Liver (tissue), 9 donors: Measurements from ENCODE around the gene RCL1. TPM values are rescaled to one million over a fixed set of nuclear protein-coding genes. Genes with fewer than 3 reads are reported as not detected.

Experiments used
- DNase-seq: peaks from one replicate; pipeline ENCODE4 v3.0.0-alpha.2; 2017; ENCODE audit warnings: low spot score
- H3K27ac ChIP-seq, 2 donors: one replicate each; pipeline ENCODE4 v1.7.0; 2013; ENCODE audit warnings: inconsistent platforms in 2 of 2, low read length in 2 of 2, control low read depth in 1 of 2, low read depth in 1 of 2, mild to moderate bottlenecking in 1 of 2
- H3K27me3 ChIP-seq, 4 donors: one replicate each; pipeline versions ENCODE4 v1.6.1 to v1.7.0; 2013; ENCODE audit warnings: low read length in 3 of 4, inconsistent platforms in 1 of 4, mild to moderate bottlenecking in 1 of 4, moderate library complexity in 1 of 4; ENCODE audit not compliant: control insufficient read depth in 4 of 4, insufficient read depth in 4 of 4
- H3K36me3 ChIP-seq, 4 donors: one replicate each; pipeline versions ENCODE4 v1.6.1 to v1.7.0; 2013; ENCODE audit warnings: low read length in 3 of 4, mild to moderate bottlenecking in 3 of 4, low read depth in 1 of 4, moderate library complexity in 1 of 4; ENCODE audit not compliant: control insufficient read depth in 4 of 4, insufficient read depth in 3 of 4
- H3K4me1 ChIP-seq, 4 donors: one replicate each; pipeline versions ENCODE4 v1.6.1 to v1.7.0; 2013; ENCODE audit warnings: low read length in 3 of 4, mild to moderate bottlenecking in 3 of 4, moderate library complexity in 1 of 4; ENCODE audit not compliant: control insufficient read depth in 4 of 4, insufficient read depth in 4 of 4
- H3K4me3 ChIP-seq, 3 donors: one replicate each; pipeline versions ENCODE4 v1.6.1 to v1.7.0; 2013; ENCODE audit warnings: low read length in 3 of 3, control low read depth in 1 of 3, low read depth in 1 of 3, mild to moderate bottlenecking in 1 of 3
- H3K9ac ChIP-seq, 2 donors: one replicate each; pipeline ENCODE4 v1.7.0; 2013; ENCODE audit warnings: low read length in 2 of 2, mild to moderate bottlenecking in 2 of 2, moderate library complexity in 2 of 2, control low read depth in 1 of 2, low read depth in 1 of 2
- H3K9me3 ChIP-seq, 4 donors: one replicate each; pipeline versions ENCODE4 v1.6.1 to v1.7.0; 2013; ENCODE audit warnings: low read length in 3 of 4; ENCODE audit not compliant: control insufficient read depth in 4 of 4
- ATF3 ChIP-seq: IDR thresholded peaks from 2 replicates; pipeline ENCODE4 v1.6.1; 2016; ENCODE audit warnings: antibody characterized with exemption
- EGR1 ChIP-seq, 2 donors: IDR thresholded peaks; 2 replicates each; pipeline ENCODE4 v1.6.1; 2016 to 2018; ENCODE audit warnings: antibody characterized with exemption in 2 of 2, low read depth in 2 of 2
- FOXA1 ChIP-seq: IDR thresholded peaks from 2 replicates; pipeline ENCODE4 v1.6.1; 2016; ENCODE audit warnings: antibody characterized with exemption
- GABPA ChIP-seq, 2 donors: IDR thresholded peaks in 1 of 2; conservative IDR thresholded peaks in 1 of 2; 2 replicates each; pipeline ENCODE4 v1.6.1; 2016; ENCODE audit warnings: antibody characterized with exemption in 2 of 2, mild to moderate bottlenecking in 1 of 2, moderate library complexity in 1 of 2
- HNF4A ChIP-seq, 2 donors: conservative IDR thresholded peaks; 2 replicates each; pipeline ENCODE4 v1.6.1; 2016; ENCODE audit warnings: antibody characterized with exemption in 2 of 2, mild to moderate bottlenecking in 2 of 2
- JUND ChIP-seq, 2 donors: IDR thresholded peaks; 2 replicates each; pipeline ENCODE4 v1.6.1; 2016; ENCODE audit warnings: antibody characterized with exemption in 2 of 2
- MAX ChIP-seq: IDR thresholded peaks from 2 replicates; pipeline ENCODE4 v1.6.1; 2016; ENCODE audit warnings: antibody characterized with exemption
- NR2F2 ChIP-seq: IDR thresholded peaks from 2 replicates; pipeline ENCODE4 v1.6.1; 2016; ENCODE audit warnings: antibody characterized with exemption
- RAD21 ChIP-seq, 2 donors: IDR thresholded peaks; 2 replicates each; pipeline ENCODE4 v1.6.1; 2016; ENCODE audit warnings: antibody characterized with exemption in 2 of 2, mild to moderate bottlenecking in 2 of 2
- TAF1 ChIP-seq: conservative IDR thresholded peaks from 2 replicates; pipeline ENCODE4 v1.6.1; 2016; ENCODE audit warnings: antibody characterized with exemption, mild to moderate bottlenecking
- YY1 ChIP-seq: IDR thresholded peaks from 2 replicates; pipeline ENCODE4 v1.6.1; 2016; ENCODE audit warnings: antibody characterized with exemption, mild to moderate bottlenecking
- WGBS: extraction: QIAGEN DNeasy Blood & Tissue Kit; methylation state at CpG from one replicate; pipeline ENCODE4 v1.1.7; 2013; 5-methylcytosine and 5-hydroxymethylcytosine counted together
- polyA plus RNA-seq, 2 donors: library from polyadenylated mRNA; stranded (reverse) in 1 of 2; unstranded in 1 of 2; fragments of 200-250 nt in 1 of 2; fragments of >200 nt in 1 of 2; fragmentation: Nextera tagmentation in 1 of 2; extraction: Ambion mirVana in 1 of 2; gene quantifications; one replicate each; pipeline versions ENCODE4 v1.2.1 to v1.2.3, GENCODE V29; 2013 to 2015
- total RNA-seq, 2 donors: library from RNA; depleted of rRNA; stranded (reverse); fragments of >200 nt; gene quantifications; one replicate each; pipeline ENCODE4 v1.2.3, GENCODE V29; 2014
- TF ChIP-seq, protein P1 (sequence below): fragments of 150-350 bp; IDR thresholded peaks from 2 replicates; pipeline ENCODE4 v1.5.1; 2017; ENCODE audit warnings: improper control_type of control experiment, low read depth, low read length; ENCODE audit not compliant: missing input control
- TF ChIP-seq, protein P2 (sequence below): IDR thresholded peaks from 2 replicates; pipeline ENCODE4 v1.6.1; 2016; ENCODE audit warnings: antibody characterized with exemption, mild to moderate bottlenecking
- donor health status: healthy.
- donor health status: healthy.
- donor health status: healthy.
- donor health status: healthy.
- donor health status: healthy.

Gene RCL1
- total and polyA plus RNA-seq, 4 donors: 52.2 to 121 (median 86.8) TPM

DNA sequence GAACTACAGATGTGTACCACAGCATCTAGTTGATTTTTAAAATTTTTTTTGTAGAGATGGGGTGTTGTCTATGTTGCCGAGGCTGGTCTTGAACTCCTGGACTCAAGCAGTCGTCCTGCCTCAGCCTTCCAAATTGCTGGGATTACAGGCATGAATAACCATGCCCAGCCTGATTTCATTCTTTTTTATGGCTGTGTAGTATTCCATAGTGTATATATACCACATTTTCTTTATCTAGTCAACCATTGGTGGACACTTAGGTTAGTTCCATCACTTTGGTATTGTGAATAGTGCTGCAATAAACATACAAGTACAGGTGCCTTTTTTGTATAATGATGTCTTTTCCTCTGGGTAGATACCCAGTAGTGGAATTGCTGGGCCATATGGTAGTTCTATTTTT is 3.8 kb downstream of the RCL1 start:
- H3K9ac ChIP-seq: no peak overlapping the region
- no peaks in the 10 kb centered on the region for H3K27me3 ChIP-seq
- H3K4me1 ChIP-seq: peaks cover 10 to 33% (median 24%) of the 10 kb centered on the region in 4 donors
- no peaks in the 10 kb centered on the region for H3K36me3 ChIP-seq
- no peak for DNase-seq
- TF ChIP-seq, protein P1, sequence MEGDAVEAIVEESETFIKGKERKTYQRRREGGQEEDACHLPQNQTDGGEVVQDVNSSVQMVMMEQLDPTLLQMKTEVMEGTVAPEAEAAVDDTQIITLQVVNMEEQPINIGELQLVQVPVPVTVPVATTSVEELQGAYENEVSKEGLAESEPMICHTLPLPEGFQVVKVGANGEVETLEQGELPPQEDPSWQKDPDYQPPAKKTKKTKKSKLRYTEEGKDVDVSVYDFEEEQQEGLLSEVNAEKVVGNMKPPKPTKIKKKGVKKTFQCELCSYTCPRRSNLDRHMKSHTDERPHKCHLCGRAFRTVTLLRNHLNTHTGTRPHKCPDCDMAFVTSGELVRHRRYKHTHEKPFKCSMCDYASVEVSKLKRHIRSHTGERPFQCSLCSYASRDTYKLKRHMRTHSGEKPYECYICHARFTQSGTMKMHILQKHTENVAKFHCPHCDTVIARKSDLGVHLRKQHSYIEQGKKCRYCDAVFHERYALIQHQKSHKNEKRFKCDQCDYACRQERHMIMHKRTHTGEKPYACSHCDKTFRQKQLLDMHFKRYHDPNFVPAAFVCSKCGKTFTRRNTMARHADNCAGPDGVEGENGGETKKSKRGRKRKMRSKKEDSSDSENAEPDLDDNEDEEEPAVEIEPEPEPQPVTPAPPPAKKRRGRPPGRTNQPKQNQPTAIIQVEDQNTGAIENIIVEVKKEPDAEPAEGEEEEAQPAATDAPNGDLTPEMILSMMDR: no peak
- TF ChIP-seq GABPA (IDR thresholded peaks at IDR 0.05 in 1 of 2, conservative IDR thresholded peaks at IDR 0.05 in 1 of 2) (no peak), HNF4A (conservative IDR thresholded peaks at IDR 0.05) (no peak), FOXA1 (no peak), EGR1 (IDR thresholded peaks at IDR 0.05; ENCODE audit: low read depth in 2 of 2) (no peak), YY1 (no peak), RAD21 (IDR thresholded peaks at IDR 0.05) (no peak), TAF1 (no peak), NR2F2 (no peak), MAX (no peak), ATF3 (no peak), JUND (IDR thresholded peaks at IDR 0.05) (no peak)
- TF ChIP-seq, protein P2, sequence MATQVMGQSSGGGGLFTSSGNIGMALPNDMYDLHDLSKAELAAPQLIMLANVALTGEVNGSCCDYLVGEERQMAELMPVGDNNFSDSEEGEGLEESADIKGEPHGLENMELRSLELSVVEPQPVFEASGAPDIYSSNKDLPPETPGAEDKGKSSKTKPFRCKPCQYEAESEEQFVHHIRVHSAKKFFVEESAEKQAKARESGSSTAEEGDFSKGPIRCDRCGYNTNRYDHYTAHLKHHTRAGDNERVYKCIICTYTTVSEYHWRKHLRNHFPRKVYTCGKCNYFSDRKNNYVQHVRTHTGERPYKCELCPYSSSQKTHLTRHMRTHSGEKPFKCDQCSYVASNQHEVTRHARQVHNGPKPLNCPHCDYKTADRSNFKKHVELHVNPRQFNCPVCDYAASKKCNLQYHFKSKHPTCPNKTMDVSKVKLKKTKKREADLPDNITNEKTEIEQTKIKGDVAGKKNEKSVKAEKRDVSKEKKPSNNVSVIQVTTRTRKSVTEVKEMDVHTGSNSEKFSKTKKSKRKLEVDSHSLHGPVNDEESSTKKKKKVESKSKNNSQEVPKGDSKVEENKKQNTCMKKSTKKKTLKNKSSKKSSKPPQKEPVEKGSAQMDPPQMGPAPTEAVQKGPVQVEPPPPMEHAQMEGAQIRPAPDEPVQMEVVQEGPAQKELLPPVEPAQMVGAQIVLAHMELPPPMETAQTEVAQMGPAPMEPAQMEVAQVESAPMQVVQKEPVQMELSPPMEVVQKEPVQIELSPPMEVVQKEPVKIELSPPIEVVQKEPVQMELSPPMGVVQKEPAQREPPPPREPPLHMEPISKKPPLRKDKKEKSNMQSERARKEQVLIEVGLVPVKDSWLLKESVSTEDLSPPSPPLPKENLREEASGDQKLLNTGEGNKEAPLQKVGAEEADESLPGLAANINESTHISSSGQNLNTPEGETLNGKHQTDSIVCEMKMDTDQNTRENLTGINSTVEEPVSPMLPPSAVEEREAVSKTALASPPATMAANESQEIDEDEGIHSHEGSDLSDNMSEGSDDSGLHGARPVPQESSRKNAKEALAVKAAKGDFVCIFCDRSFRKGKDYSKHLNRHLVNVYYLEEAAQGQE: no peak
- H3K4me3 ChIP-seq: no peak overlapping the region
- no peaks in the 10 kb centered on the region for H3K9me3 ChIP-seq
- no peak overlapping the region for H3K27ac ChIP-seq
- 96% methylated on average over 2 of the region's 2 CpGs for WGBS

- no peaks in the 10 kb centered on the region for H3K27me3 ChIP-seq
- TF ChIP-seq YY1: peak; percentile 35
- peak; percentile 73 to 81 for TF ChIP-seq RAD21 (IDR thresholded peaks at IDR 0.05)
- TF ChIP-seq, protein P2: peak; percentile 17
- TF ChIP-seq HNF4A (conservative IDR thresholded peaks at IDR 0.05): no peak
- TF ChIP-seq JUND (IDR thresholded peaks at IDR 0.05): no peak
- TF ChIP-seq, protein P1: peak; percentile 76
- DNase-seq: no peak
- H3K4me3 ChIP-seq: no peak overlapping the region
- WGBS: 88% methylated on average over 4 of the region's 4 CpGs
- no peaks in the 10 kb centered on the region for H3K36me3 ChIP-seq
- H3K4me1 ChIP-seq: peaks cover 13 to 32% (median 21%) of the 10 kb centered on the region in 4 donors
- H3K9me3 ChIP-seq: no peaks in the 10 kb centered on the region
- peak overlapping the region in 1 of 2 donors; percentile 3 for H3K27ac ChIP-seq
- no peak overlapping the region for H3K9ac ChIP-seq
Observed at GRCh38 chr9:4796988-4797853, 4.5 kb downstream of the RCL1 start.
